8988T (cell line): ENCODE data around the gene PSMC1.

Experiments
- DNase-seq: peaks from one replicate; pipeline ENCODE4 v3.0.0; 2011

The PSMC1 gene

DNA sequence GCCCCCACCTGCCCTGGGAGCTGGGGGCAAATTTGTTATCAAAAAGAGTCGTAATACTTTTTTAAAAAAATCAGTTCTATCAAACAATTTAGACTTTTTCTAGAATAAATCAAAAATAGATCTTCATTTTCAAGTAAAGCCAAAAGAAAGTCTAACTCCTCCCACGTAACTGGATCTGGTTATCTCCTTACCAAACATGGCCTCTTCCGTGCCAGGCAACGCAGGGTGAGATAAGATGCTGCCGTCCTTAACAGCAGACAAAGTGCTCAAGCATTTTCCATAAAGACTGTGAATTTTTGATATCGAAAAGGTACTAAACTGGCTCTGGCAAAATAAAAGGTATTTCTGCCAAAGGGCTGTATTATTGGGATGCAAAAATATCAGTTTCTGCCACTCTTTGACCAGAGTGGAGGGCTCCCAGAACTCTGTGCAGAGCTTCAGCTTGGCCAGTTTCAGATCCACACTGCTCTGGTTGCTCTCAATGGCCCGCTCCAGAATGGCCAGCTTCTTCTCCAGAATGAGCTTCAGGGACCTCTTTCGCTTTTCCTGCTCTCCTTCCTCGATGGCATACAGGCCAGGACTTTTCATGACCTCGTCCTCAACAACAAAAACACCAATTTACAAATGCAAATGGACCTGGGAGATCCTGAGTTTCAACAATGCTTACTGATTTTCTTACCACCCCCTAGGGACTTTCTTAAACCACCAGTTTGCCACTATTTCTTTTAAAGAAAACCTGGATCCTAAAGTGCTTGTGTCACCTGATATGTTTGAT lies 46.4 kb downstream of the PSMC1 start:
- no peak for DNase-seq

DNA sequence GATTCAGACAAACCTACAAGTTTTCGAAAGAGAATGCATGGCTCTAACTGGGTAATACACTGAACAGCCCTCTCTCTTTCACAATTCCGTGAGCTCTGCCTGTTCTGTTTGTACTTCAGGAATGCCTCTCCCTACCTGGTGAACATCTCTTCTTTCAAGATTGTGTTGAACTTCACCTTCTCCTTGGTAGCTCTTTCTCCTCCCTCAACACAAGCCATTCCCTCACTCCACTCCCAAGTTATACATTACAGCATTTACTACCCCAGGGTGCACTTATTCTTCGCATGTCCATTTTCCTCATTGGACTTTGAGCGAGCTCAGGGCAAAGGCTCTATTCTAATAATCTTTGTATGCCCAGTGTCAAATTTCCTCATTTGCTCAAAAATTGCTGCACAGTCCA lies 47.1 kb downstream of the PSMC1 start:
- DNase-seq = no peak

DNA sequence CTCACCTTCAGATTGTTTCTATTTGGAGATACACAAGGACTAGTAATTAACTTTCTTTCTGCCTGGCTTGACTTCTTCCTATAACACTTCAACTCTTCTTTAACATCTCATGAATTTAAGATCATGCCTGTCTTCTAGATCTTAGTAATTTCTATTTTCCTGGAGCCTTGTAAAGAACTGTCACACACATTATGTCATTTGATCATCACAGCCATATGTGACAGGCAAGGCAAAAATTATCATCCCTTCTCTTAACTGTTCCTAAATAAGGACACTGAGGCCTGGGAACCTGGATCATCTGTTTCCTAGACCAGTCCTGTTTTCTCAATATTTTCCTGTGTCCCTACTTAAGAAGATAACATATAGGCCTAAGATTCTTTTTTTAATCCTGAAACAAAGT lies 48.1 kb downstream of the PSMC1 start:
- DNase-seq = no peak

DNA sequence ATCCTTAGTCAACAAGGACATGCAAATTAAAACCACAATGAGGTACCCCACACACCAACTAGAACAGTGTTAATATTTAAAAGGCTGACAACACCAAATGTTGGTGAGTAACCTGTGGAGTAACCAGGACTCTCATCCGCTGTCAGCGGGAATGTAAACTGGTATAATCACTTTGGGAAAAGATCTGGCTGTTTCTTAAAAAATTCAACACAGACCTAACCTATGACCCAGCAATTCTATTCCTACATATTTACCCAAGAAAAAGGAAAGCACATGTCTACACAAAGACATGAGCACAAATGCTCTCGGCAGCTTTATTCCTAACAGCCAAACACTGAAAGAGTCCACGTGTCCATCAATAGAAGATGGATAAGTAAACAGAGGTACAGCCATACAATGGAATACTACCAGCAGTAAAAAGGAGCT lies 48.8 kb downstream of the PSMC1 start:
- no peak for DNase-seq

DNA sequence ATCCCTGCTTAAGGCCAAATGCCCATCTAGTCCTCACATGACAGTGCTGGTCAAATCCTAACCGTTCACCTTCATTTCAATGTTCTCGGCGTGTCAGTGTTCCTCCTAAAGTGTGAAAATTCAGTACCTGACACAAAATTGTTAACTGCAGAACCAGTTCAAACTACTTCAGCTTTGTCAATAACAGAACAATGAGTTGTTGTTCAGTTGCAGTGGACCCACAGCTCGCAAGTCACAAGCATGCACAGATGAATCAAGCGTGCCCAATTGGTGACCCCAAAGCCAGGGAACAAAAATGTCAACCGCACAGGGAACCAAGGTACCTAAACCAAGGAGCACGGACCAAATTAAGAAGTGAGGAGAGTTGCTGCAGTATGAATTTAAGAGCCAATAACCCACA lies 52.2 kb downstream of the PSMC1 start:
- no peak for DNase-seq

DNA sequence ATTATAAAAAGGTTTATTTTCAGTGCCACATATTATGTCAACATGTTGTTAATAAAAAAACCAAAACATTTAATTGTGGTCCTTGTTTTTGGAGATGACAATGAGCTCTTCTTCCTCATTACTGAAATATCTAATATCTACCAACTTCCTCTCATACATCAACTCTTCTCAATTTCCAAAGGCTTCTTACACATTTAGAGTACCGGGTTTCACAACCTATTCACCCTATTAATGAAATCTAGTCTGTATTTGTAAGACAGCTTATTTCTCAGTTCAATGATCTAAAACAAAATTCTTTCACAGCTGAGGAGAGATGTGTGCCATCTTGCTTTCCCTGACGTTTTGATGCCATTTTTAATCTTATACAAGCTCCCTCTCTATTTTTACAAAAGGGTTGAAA lies 60.9 kb downstream of the PSMC1 start:
- DNase-seq = no peak

DNA sequence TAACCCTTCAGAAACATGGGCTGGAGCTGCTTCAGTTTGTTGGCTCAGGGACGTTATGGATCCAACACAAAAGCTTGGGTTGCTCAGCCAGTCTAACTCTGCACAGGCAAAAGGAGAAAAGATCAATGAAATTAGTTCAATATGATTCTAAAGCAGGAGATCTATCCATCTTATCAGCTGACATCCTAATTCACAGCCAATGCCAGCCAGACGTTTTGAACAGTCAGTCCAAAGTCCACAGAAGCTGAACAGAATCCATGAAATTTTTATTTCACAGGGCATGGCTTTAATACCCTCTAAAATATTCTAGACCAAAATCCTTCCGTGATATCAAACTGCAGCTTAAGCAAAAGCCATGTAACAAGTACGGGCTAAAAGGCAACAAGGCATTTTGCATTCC lies 61.7 kb downstream of the PSMC1 start:
- DNase-seq = no peak

DNA sequence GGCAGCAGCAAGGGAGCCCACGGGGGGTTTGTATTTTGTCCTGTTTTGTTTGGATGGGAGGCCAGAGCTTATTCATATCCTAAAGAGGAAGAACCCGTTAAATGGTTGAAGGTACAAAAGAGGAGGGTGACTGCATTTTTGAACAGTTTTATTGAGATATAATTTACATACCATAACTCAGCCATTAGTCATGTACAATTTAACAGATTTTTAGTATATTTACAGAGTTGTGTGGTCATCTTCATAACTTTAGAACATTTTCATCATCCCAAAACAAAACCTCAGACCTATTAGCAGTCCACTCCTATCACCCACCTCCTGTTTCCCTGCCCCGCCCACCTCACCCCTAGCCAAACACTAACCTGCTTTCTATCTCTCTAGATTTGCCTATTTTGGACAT lies 62.8 kb downstream of the PSMC1 start:
- DNase-seq = no peak

DNA sequence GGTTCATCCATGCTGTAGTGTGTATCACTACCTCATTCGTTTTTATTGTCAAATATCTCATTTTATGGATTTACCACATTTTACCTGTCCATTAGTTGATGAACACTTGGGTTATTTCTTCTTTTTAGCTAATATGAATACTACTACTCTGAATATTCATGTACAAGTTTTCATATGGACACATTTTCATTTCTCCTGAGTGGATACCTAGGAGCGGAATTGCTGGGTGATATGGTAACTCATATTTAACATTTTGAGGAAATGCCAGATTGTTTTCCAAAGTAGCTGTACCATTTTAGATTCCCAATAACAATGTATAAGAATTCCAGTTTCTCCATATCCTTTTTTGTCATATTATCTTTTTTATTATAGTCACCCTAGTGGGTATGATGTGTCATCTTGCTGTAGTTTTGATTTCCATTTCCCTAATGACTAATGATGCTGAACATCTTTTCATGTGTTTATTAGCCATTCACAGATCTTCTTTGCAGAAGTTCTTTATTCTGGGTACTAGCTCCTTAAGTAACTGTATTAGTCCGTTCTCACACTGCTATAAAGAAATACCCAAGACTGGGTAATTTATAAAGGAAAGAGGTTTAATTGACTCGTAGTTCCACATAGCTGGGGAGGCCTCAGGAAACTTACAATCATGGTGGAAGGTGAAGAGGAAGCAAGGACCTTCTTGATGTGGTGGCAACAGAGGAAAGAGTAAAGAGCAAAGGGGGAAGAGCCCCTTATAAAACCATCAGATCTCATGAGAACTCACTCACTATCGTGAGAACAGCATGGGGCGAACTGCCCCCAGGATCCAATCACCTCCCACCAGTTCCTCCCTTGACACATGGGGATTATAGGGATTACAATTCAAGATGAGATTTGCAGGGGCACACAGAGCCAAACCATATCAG lies 63.5 kb downstream of the PSMC1 start:
- no peak for DNase-seq

DNA sequence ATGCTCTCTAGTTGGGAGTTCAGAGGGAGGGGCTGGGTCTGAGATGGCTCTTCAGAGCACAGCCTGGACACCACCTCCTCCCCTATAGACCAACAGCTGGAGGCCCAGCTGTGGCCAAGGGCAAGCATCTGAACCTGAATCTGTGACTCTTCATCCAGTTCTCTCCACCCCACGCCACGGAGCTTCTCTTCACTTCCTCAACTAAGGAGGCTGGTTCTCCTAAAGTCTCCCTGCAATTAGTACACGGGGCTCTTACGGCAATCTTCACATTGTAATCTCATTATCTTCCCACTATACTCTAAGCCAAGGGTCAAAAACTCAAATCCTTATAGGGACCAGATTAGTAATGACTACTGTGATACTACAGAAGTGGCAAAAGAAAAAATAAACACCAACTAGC lies 65.5 kb downstream of the PSMC1 start:
- DNase-seq = no peak
